ENCODE results near the gene WDR64. TPM values are rescaled to one million over a fixed set of nuclear protein-coding genes. Genes with fewer than 3 reads are reported as not detected.
"Not testable (repeated sequence)": the region's sequence is repeated elsewhere in the genome, so short reads cannot be mapped to it uniquely, and the experiment has no call there.

The WDR64 gene
- total and polyA plus RNA-seq, 11 donors = not detected

GRCh38 chr1:241789061-241789460, 137.0 kb downstream of the WDR64 start:
- Histone ChIP-seq H3K36me3 (no peaks in the 10 kb centered on the region), H3K4me1 (no peaks in the 10 kb centered on the region), H3K27me3 (no peaks in the 10 kb centered on the region), H3K4me3 (no peak overlapping the region), H3K27ac (no peak overlapping the region), H3K9me3 (no peaks in the 10 kb centered on the region)
- intact Hi-C loops (cut with DNase I) = no loop called here
- 83 to 91% (median 85%) methylated on average over 2 of the region's 2 CpGs for WGBS, 4 donors
- no peak for DNase-seq
- TF ChIP-seq CTCF (IDR thresholded peaks at IDR 0.05) (no peak), POLR2A (IDR thresholded peaks at IDR 0.05) (no peak)
- no peak for ATAC-seq

- ATAC-seq (no peak), DNase-seq (no peak)
- Histone ChIP-seq H3K4me3 (no peak overlapping the region), H3K27ac (no peak overlapping the region), H3K9me3 (no peaks in the 10 kb centered on the region), H3K27me3 (no peaks in the 10 kb centered on the region), H3K4me1 (no peaks in the 10 kb centered on the region), H3K36me3 (no peaks in the 10 kb centered on the region)
- intact Hi-C loops (cut with DNase I) = no loop called here
- WGBS, 4 donors = 86 to 100% (median 92%) methylated on average over 1 of the region's 1 CpG
- TF ChIP-seq POLR2A (IDR thresholded peaks at IDR 0.05) (no peak), CTCF (IDR thresholded peaks at IDR 0.05) (no peak)
These were observed 147.3 kb downstream of the WDR64 start for GRCh38 chr1:241799416-241799815.

GRCh38 chr1:241800640-241801039, 148.6 kb downstream of the WDR64 start:
- H3K9me3 ChIP-seq = no peaks in the 10 kb centered on the region
- intact Hi-C loops (cut with DNase I) = no loop called here
- no peaks in the 10 kb centered on the region for H3K4me1 ChIP-seq
- no peak overlapping the region for H3K4me3 ChIP-seq
- DNase-seq = no peak
- no peak for ATAC-seq
- no peaks in the 10 kb centered on the region for H3K27me3 ChIP-seq
- 79 to 86% (median 81%) methylated on average over 3 of the region's 3 CpGs for WGBS, 4 donors
- no peak overlapping the region for H3K27ac ChIP-seq
- no peaks in the 10 kb centered on the region for H3K36me3 ChIP-seq
- no peak for TF ChIP-seq CTCF (IDR thresholded peaks at IDR 0.05)
- no peak for TF ChIP-seq POLR2A (IDR thresholded peaks at IDR 0.05)

GRCh38 chr1:241802863-241803262, 150.8 kb downstream of the WDR64 start:
- intact Hi-C loops (cut with DNase I) = no loop called here
- DNase-seq (no peak), ATAC-seq (no peak)
- 78 to 87% (median 84%) methylated on average over 3 of the region's 3 CpGs for WGBS, 4 donors
- Histone ChIP-seq H3K4me1 (no peaks in the 10 kb centered on the region), H3K27ac (no peak overlapping the region), H3K9me3 (no peaks in the 10 kb centered on the region), H3K27me3 (no peaks in the 10 kb centered on the region), H3K36me3 (no peaks in the 10 kb centered on the region), H3K4me3 (no peak overlapping the region)
- TF ChIP-seq CTCF (IDR thresholded peaks at IDR 0.05) = no peak
- no peak for TF ChIP-seq POLR2A (IDR thresholded peaks at IDR 0.05)

GRCh38 chr1:241804706-241805105, 152.6 kb downstream of the WDR64 start:
- DNase-seq; H3K9me3 ChIP-seq; H3K27me3 ChIP-seq; intact Hi-C loops (cut with DNase I); H3K27ac ChIP-seq; H3K36me3 ChIP-seq; H3K4me1 ChIP-seq; ATAC-seq; H3K4me3 ChIP-seq: not testable (repeated sequence)
- 74 to 83% (median 81%) methylated on average over 4 of the region's 4 CpGs for WGBS, 4 donors

Data from heart left ventricle (tissue), 16 donors.